ENCODE data around the gene WWC2. TPM values are rescaled to one million over a fixed set of nuclear protein-coding genes. Genes with fewer than 3 reads are reported as not detected.

WWC2 gene
- total RNA-seq, 1 experiment from 2014 or later, result 39.1 TPM

DNA sequence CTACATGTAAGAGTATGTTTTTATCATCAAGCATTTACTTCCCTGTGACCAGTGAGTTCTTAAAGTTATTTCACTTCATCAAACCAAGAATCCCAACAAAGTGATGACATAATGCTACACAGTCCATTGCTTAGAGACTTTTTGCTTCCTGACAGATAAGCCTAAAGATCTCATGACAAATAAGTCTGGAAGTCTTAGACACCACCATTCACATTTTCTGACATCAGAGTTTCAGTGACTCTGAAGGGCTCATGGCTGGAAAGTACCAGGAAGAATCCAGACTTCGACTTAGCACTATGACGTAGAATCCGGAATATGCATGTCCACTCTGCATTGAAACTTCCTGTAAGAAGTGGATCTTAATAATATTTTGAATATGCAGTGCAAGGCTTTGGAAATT is 167.3 kb downstream of the WWC2 start:
- intact Hi-C loops (cut with micrococcal nuclease), result loop anchor here (10.0 kb wide), 2 partner anchors 462 to 898 kb away; no protein-coding TSS in a partner anchor
- Histone ChIP-seq H3K4me3 (replicated peaks in 1 of 2; ENCODE audit: low read depth in 1 of 2, low read length in 2 of 2) (no peak overlapping the region), H3K9me3 (ENCODE audit: control insufficient read depth in 1 of 2, insufficient read depth in 1 of 2, low read depth in 1 of 2, low read length in 2 of 2) (no peaks in the 10 kb centered on the region), H3K9ac (ENCODE audit: low read length) (no peak overlapping the region), H4K20me1 (ENCODE audit: insufficient read depth) (no peaks in the 10 kb centered on the region), H3K79me2 (ENCODE audit: insufficient read depth, low read length) (no peaks in the 10 kb centered on the region), H3K4me1 (ENCODE audit: control insufficient read depth in 1 of 2, insufficient read depth in 2 of 2, low read length in 2 of 2) (peaks cover 0 to 4% of the 10 kb centered on the region in 2 experiments; a peak in 2 of 4 replicates), H3K9me2 (ENCODE audit: insufficient read depth) (no peaks in the 10 kb centered on the region), H2AFZ (ENCODE audit: low read depth, low read length, poor library complexity, severe bottlenecking) (no peak overlapping the region), H3K27me3 (ENCODE audit: insufficient read depth, low read length) (no peaks in the 10 kb centered on the region), H3K4me2 (ENCODE audit: low read length) (no peak overlapping the region), H3K36me3 (ENCODE audit: control insufficient read depth in 1 of 2, insufficient read depth in 2 of 2, low read length in 2 of 2) (peaks cover 7 to 23% of the 10 kb centered on the region in 2 experiments; a peak in 2 of 4 replicates), H3K27ac (ENCODE audit: low read depth, low read length) (no peak overlapping the region)
- ATAC-seq (no peak), DNase-seq (ENCODE audit: low read depth, low spot score) (no peak)
- POLR2A ChIA-PET, result no interaction called here
- TF ChIP-seq EGR1 (IDR thresholded peaks at IDR 0.05; ENCODE audit: low read depth) (no peak), YY1 (IDR thresholded peaks at IDR 0.05; ENCODE audit: extremely low read depth, insufficient replicate concordance, low read depth, low read length) (no peak), ZNF274 (IDR thresholded peaks at IDR 0.05; ENCODE audit: low read depth, low read length) (no peak), ELF1 (IDR thresholded peaks at IDR 0.05; ENCODE audit: borderline replicate concordance, low read depth) (no peak), SP1 (IDR thresholded peaks at IDR 0.05; ENCODE audit: low read depth) (no peak), SIN3A (IDR thresholded peaks at IDR 0.05; ENCODE audit: low read depth) (no peak), CEBPB (IDR thresholded peaks at IDR 0.05; ENCODE audit: low read depth) (no peak), EZH2 (IDR thresholded peaks at IDR 0.05) (no peak), JUND (IDR thresholded peaks at IDR 0.05) (no peak), ZFX (IDR thresholded peaks at IDR 0.05) (no peak), FOSL1 (IDR thresholded peaks at IDR 0.05; ENCODE audit: low read depth) (no peak), POLR2A (IDR thresholded peaks at IDR 0.05; ENCODE audit: borderline replicate concordance, extremely low read depth, insufficient read depth, insufficient read length) (no peak), POLR2AphosphoS5 (IDR thresholded peaks at IDR 0.05; ENCODE audit: low read depth, low read length) (no peak)
- TF ChIP-seq, protein P1, sequence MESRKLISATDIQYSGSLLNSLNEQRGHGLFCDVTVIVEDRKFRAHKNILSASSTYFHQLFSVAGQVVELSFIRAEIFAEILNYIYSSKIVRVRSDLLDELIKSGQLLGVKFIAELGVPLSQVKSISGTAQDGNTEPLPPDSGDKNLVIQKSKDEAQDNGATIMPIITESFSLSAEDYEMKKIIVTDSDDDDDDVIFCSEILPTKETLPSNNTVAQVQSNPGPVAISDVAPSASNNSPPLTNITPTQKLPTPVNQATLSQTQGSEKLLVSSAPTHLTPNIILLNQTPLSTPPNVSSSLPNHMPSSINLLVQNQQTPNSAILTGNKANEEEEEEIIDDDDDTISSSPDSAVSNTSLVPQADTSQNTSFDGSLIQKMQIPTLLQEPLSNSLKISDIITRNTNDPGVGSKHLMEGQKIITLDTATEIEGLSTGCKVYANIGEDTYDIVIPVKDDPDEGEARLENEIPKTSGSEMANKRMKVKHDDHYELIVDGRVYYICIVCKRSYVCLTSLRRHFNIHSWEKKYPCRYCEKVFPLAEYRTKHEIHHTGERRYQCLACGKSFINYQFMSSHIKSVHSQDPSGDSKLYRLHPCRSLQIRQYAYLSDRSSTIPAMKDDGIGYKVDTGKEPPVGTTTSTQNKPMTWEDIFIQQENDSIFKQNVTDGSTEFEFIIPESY (IDR thresholded peaks at IDR 0.05; ENCODE audit: extremely low read depth, insufficient replicate concordance, low read length), result no peak
- TF ChIP-seq, protein P2, sequence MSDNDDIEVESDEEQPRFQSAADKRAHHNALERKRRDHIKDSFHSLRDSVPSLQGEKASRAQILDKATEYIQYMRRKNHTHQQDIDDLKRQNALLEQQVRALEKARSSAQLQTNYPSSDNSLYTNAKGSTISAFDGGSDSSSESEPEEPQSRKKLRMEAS (IDR thresholded peaks at IDR 0.05), result no peak
- TF ChIP-seq, protein P3, sequence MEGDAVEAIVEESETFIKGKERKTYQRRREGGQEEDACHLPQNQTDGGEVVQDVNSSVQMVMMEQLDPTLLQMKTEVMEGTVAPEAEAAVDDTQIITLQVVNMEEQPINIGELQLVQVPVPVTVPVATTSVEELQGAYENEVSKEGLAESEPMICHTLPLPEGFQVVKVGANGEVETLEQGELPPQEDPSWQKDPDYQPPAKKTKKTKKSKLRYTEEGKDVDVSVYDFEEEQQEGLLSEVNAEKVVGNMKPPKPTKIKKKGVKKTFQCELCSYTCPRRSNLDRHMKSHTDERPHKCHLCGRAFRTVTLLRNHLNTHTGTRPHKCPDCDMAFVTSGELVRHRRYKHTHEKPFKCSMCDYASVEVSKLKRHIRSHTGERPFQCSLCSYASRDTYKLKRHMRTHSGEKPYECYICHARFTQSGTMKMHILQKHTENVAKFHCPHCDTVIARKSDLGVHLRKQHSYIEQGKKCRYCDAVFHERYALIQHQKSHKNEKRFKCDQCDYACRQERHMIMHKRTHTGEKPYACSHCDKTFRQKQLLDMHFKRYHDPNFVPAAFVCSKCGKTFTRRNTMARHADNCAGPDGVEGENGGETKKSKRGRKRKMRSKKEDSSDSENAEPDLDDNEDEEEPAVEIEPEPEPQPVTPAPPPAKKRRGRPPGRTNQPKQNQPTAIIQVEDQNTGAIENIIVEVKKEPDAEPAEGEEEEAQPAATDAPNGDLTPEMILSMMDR (IDR thresholded peaks at IDR 0.05 in 2 of 3, conservative IDR thresholded peaks at IDR 0.05 in 1 of 3; ENCODE audit: borderline replicate concordance in 1 of 3, insufficient read depth in 1 of 3, low read depth in 2 of 3, low read length in 2 of 3), result no peak
- TF ChIP-seq, protein P4, sequence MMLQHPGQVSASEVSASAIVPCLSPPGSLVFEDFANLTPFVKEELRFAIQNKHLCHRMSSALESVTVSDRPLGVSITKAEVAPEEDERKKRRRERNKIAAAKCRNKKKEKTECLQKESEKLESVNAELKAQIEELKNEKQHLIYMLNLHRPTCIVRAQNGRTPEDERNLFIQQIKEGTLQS (IDR thresholded peaks at IDR 0.05), result no peak
- TF ChIP-seq, protein P5, sequence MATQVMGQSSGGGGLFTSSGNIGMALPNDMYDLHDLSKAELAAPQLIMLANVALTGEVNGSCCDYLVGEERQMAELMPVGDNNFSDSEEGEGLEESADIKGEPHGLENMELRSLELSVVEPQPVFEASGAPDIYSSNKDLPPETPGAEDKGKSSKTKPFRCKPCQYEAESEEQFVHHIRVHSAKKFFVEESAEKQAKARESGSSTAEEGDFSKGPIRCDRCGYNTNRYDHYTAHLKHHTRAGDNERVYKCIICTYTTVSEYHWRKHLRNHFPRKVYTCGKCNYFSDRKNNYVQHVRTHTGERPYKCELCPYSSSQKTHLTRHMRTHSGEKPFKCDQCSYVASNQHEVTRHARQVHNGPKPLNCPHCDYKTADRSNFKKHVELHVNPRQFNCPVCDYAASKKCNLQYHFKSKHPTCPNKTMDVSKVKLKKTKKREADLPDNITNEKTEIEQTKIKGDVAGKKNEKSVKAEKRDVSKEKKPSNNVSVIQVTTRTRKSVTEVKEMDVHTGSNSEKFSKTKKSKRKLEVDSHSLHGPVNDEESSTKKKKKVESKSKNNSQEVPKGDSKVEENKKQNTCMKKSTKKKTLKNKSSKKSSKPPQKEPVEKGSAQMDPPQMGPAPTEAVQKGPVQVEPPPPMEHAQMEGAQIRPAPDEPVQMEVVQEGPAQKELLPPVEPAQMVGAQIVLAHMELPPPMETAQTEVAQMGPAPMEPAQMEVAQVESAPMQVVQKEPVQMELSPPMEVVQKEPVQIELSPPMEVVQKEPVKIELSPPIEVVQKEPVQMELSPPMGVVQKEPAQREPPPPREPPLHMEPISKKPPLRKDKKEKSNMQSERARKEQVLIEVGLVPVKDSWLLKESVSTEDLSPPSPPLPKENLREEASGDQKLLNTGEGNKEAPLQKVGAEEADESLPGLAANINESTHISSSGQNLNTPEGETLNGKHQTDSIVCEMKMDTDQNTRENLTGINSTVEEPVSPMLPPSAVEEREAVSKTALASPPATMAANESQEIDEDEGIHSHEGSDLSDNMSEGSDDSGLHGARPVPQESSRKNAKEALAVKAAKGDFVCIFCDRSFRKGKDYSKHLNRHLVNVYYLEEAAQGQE (IDR thresholded peaks at IDR 0.05; ENCODE audit: low read depth), result no peak
- RAD21 ChIA-PET (ENCODE audit: low non-redundant PET in 1 of 2, low total read pairs in 2 of 2, uncharacterized antibody in 2 of 2, unreplicated experiment in 2 of 2), result no interaction called here
- CTCF ChIA-PET, result no interaction called here
- BruUV-seq (replicated peaks), result no TSS peak
